Right ventricle myocardium inferior (tissue), 1 donor: ENCODE results near the gene ABCC6. TPM values are rescaled to one million over a fixed set of nuclear protein-coding genes. Genes with fewer than 3 reads are reported as not detected.
"Not testable (repeated sequence)": the region's sequence is repeated elsewhere in the genome, so short reads cannot be mapped to it uniquely, and the experiment has no call there.

ENCODE experiments used
- ATAC-seq: fragments of 200-7000 bp; cut with Tn5 transposase; one replicate; pipeline ENCODE4 v1.9.1; 2020; ENCODE audit warnings: mild to moderate bottlenecking, moderate library complexity
- DNase-seq: peaks from one replicate; pipeline ENCODE4 v3.0.0; 2021; ENCODE audit errors: missing footprints
- intact Hi-C: fragments of 100-400 bp; cut with DNase I; formaldehyde crosslinking; loops from one replicate; pipeline ENCODE4 v1.11.0; 2022
- total RNA-seq: library from RNA; stranded (reverse); fragmentation: NEBNext Ultra II Directional; extraction: Animal tissue kit (Norgen Biotek cat#: 25700); gene quantifications from one replicate; pipeline ENCODE4 v1.2.1, GENCODE V29; 2021
- donor health status: DM: no; HTN: yes; CAD: no; lungs with severe emphysema.

ABCC6 gene
- total RNA-seq, 1 donor from 2014 or later = 2.2 TPM

- intact Hi-C loops = no loop called here
- DNase-seq = no peak
- ATAC-seq = no peak
Measured at GRCh38 chr16:16107839-16108238, 115.5 kb downstream of the ABCC6 start.

GRCh38 chr16:16106466-16106865 is 116.8 kb downstream of the ABCC6 start:
- intact Hi-C loops = no loop called here
- DNase-seq = no peak
- ATAC-seq = no peak

GRCh38 chr16:16105646-16106045 is 117.6 kb downstream of the ABCC6 start:
- intact Hi-C loops = no loop called here
- ATAC-seq = no peak
- DNase-seq = no peak

- DNase-seq, intact Hi-C loops, ATAC-seq: not testable (repeated sequence)
Measured at GRCh38 chr16:16104804-16105141, 118.5 kb downstream of the ABCC6 start.

- DNase-seq, intact Hi-C loops, ATAC-seq: not testable (repeated sequence)
Measured at GRCh38 chr16:16104132-16104803, 119.0 kb downstream of the ABCC6 start.

GRCh38 chr16:16102738-16103137 is 120.6 kb downstream of the ABCC6 start:
- DNase-seq (no peak), ATAC-seq (no peak)
- intact Hi-C loops = no loop called here

GRCh38 chr16:16101585-16101984 is 121.7 kb downstream of the ABCC6 start:
- ATAC-seq (no peak), DNase-seq (no peak)
- intact Hi-C loops = no loop called here

- DNase-seq (no peak), ATAC-seq (no peak)
- intact Hi-C loops = no loop called here
Measured at GRCh38 chr16:16100631-16101030, 122.7 kb downstream of the ABCC6 start.

- intact Hi-C loops = no loop called here
- ATAC-seq = no peak
- DNase-seq = no peak
Measured at GRCh38 chr16:16099320-16099719, 124.0 kb downstream of the ABCC6 start.

Other genes with a start within 250 kb of the ABCC6 start
- gene NOMO3, start 9.0 kb upstream of the ABCC6 start, total RNA-seq = 27.5 TPM
- gene NPIPA7, start 155.6 kb upstream of the ABCC6 start, total RNA-seq = 3.0 TPM